Activated naive CD8-positive, alpha-beta T cell (primary cell): ENCODE measurements around the gene TMEM81.

ENCODE experiments used
- H3K27ac Mint-ChIP-seq: one replicate; pipeline ENCODE4 v1.8.0; 2021; ENCODE audit warnings: mixed read lengths
- H3K27me3 Mint-ChIP-seq: one replicate; pipeline ENCODE4 v1.8.0; 2021; ENCODE audit warnings: mixed read lengths
- H3K36me3 Mint-ChIP-seq: one replicate; pipeline ENCODE4 v1.8.0; 2021; ENCODE audit warnings: mixed read lengths
- H3K4me1 Mint-ChIP-seq: one replicate; pipeline ENCODE4 v1.8.0; 2021; ENCODE audit warnings: low read depth, mixed read lengths
- H3K4me3 Mint-ChIP-seq: one replicate; pipeline ENCODE4 v1.8.0; 2021; ENCODE audit warnings: mild to moderate bottlenecking, mixed read lengths
- H3K9me3 Mint-ChIP-seq: one replicate; pipeline ENCODE4 v1.8.0; 2021; ENCODE audit warnings: low read depth, mixed read lengths

Gene TMEM81

DNA sequence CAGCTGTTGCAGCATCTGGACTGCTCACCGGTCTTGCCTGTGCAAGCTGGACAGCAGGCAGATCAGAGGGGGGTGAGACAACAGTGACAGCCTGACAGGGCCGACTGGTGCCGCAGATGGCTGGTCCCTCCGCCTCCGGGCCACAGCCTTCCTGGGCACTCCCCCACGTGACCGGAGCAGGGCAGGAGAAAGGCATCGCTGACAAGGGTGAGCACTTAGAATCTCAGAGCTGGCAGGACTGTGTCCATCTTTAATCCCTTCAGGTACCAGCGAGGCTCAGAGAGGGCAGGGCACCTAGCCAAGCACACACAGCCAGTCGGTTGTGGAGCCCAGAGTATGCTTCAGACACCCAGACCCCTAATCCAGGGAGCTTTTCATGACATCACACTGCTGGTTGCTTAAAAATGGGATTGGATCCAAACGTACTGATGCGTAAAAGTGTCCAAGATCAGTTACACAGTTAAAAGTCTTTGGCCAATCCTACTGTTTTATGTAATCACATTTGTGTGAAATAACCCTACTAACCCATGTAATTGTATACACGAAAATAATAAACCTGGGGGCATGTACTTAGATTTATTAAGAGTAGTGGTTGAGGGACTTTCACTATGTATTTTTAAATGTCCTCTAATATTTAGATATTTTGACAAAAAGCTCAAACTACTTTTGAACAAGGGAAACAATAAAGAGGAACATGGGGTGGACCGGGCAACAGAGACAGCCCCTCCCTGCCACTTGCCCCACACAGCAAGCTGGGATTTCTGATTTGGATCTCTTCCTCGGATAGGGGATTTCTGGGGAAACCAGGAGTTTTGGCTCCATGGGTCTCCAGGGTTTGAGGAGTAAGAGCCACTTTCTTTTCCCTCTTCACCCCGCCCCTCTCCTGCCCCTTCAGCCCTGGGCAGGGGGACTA, 42.0 kb downstream of the TMEM81 start:
- Mint-ChIP-seq H3K36me3 (no peaks in the 10 kb centered on the region), H3K4me1 (no peaks in the 10 kb centered on the region), H3K27me3 (peaks cover 5% of the 10 kb centered on the region), H3K9me3 (no peaks in the 10 kb centered on the region), H3K4me3 (no peak overlapping the region), H3K27ac (no peak overlapping the region)

DNA sequence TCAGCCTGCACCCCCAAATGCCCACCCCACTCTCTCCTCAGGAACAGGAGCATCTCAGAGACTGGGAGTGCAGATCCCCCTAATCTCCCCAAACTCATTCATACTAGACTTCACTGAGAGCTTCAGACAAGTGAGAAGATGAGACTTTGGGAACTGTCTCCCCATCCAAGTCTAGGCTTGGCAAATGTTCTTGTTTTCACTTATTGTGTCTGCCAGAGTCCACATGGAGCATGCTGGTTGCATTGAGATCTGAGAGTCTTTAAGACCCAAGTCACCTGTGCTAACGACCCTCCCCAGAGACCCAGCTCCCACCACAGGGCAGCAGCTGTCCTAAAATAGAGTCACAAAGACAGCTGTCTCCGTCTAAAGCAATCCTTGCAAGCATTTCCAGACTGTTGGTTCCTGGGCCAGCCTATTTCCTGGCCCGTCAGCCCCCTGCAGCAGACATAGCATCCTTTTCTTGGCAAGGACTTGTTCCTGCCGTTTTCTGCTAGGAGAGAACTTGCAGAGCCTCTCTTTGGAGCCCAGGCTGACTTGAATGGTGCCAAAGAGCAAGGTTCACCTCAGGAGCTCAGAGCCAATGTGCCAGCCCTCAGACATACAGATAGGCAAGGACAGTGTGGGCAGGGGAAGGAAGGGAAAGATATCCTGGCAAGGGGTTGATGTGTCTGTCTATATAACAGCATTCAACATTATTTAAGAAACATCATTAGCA, 43.1 kb downstream of the TMEM81 start:
- H3K9me3 Mint-ChIP-seq: no peaks in the 10 kb centered on the region
- peaks cover 5% of the 10 kb centered on the region for H3K27me3 Mint-ChIP-seq
- H3K27ac Mint-ChIP-seq: no peak overlapping the region
- H3K4me3 Mint-ChIP-seq: no peak overlapping the region
- no peaks in the 10 kb centered on the region for H3K4me1 Mint-ChIP-seq
- H3K36me3 Mint-ChIP-seq: no peaks in the 10 kb centered on the region

DNA sequence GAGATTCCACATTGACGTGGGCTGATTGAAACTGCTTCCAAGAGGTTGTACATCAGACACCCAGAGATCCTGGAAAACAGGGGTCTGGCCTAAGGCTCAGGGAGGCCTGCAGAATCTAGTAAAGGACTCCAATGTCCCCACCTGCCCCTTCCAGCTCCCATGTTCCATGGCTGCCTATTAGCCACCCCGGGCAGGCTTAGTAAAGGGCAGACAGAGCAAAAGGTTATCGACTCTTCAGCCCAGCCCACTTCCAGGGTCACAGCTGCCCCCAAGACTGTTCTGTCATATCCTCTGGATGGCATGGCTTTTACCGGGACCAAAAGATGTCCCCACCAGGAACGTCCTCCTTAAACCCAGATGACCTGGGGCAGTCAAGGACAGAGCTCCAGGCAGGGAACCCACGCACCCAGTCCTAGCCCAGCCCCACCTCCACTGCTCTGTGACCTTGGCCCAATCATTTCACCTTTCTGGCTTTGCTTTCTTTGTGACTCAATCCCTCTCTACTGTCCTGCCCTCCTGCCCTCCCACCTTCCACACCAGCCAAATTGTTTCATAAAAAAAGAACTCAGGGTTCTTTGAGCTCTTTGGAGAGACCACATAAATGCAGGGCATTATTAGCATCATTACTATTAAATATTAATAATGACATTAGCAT, 46.0 kb downstream of the TMEM81 start:
- Mint-ChIP-seq H3K27me3 (no peaks in the 10 kb centered on the region), H3K4me1 (no peaks in the 10 kb centered on the region), H3K36me3 (no peaks in the 10 kb centered on the region), H3K27ac (no peak overlapping the region), H3K4me3 (no peak overlapping the region), H3K9me3 (peaks cover 6% of the 10 kb centered on the region)

DNA sequence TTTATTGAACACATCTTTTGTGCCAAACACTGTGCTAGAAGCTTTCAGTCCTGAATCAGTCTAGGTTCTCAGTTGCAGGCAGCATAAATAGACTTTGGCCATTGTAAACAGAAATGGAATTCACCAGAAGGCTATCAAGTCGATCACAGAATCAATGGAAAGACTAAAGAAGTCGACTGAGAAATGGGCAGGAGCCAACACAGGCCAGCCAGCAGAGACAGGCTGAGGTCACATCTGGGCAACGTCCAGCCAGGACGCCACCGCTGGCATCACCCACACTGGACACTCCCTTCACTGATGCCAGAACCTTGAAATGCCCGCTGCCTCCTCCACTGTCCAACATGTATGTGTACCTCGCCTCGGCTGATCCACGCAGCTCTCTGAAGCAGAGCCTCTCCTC, 46.7 kb downstream of the TMEM81 start:
- Mint-ChIP-seq H3K27me3 (no peaks in the 10 kb centered on the region), H3K27ac (no peak overlapping the region), H3K4me3 (no peak overlapping the region), H3K36me3 (no peaks in the 10 kb centered on the region), H3K9me3 (peaks cover 6% of the 10 kb centered on the region), H3K4me1 (no peaks in the 10 kb centered on the region)
